Endothelial cell of umbilical vein (primary cell): Measurements from ENCODE around the gene ZNF385B. TPM values are rescaled to one million over a fixed set of nuclear protein-coding genes. Genes with fewer than 3 reads are reported as not detected.

ENCODE experiments used
- BruUV-seq: library from RNA; stranded (reverse); fragments of 400-500 nt; replicated peaks from 2 replicates; lab custom pipeline; 2021; lab: Mats Ljungman, UMichigan
- CTCF ChIA-PET: fragments of 300-600, 350-600 bp; sonication (Branson Sonifier 250); formaldehyde crosslinking; loops from one replicate; lab custom pipeline; 2021; ENCODE audit warnings: antibody characterized with exemption, inconsistent platforms; lab: Charles Lee
- POLR2A ChIA-PET: fragments of 300-600, 350-600 bp; sonication (Branson Sonifier 250); formaldehyde crosslinking; loops from one replicate; lab custom pipeline; 2021; ENCODE audit warnings: antibody characterized with exemption, inconsistent platforms; lab: Charles Lee
- DNase-seq: peaks from one replicate; pipeline ENCODE4 v3.0.0-alpha.2; 2011; ENCODE audit warnings: low read depth, low spot score
- FAIRE-seq: peaks from 2 replicates; lab custom pipeline; 2011; peaks lifted over from hg19 to GRCh38; lab: Jason Lieb, UNC
- H2AFZ ChIP-seq: 2 replicates; pipeline ENCODE4 v1.6.0; 2012; ENCODE audit warnings: low read depth, low read length, control low read depth, inconsistent platforms
- H3K27ac ChIP-seq: 2 replicates; pipeline ENCODE4 v1.5.1; 2011; ENCODE audit warnings: low read depth, mild to moderate bottlenecking, control low read depth, low read length, moderate library complexity; ENCODE audit not compliant: insufficient read depth
- H3K27me3 ChIP-seq, 2 experiments: 2 replicates each; pipeline versions ENCODE4 v1.6.0 to v1.6.1; 2011; ENCODE audit warnings: low read length in 2 of 2, mixed read lengths in 1 of 2; ENCODE audit not compliant: control insufficient read depth in 2 of 2, insufficient read depth in 2 of 2
- H3K36me3 ChIP-seq, 2 experiments: 2 replicates in 1 of 2; 3 replicates in 1 of 2; pipeline ENCODE4 v1.5.1; 2011; ENCODE audit warnings: low read length in 2 of 2, mild to moderate bottlenecking in 1 of 2, moderate library complexity in 1 of 2; ENCODE audit not compliant: control insufficient read depth in 2 of 2, insufficient read depth in 2 of 2; ENCODE audit errors: extremely low read depth in 1 of 2
- H3K4me1 ChIP-seq: 3 replicates; pipeline ENCODE4 v1.5.1; 2011; ENCODE audit warnings: mild to moderate bottlenecking, low read length; ENCODE audit not compliant: control insufficient read depth, insufficient read depth; ENCODE audit errors: extremely low read depth
- H3K4me2 ChIP-seq: 2 replicates; pipeline ENCODE4 v1.6.1; 2011; ENCODE audit warnings: low read length, control low read depth, mixed read lengths; ENCODE audit not compliant: insufficient read depth
- H3K4me3 ChIP-seq, 3 experiments: fragments of 200-600 bp in 1 of 3; sonication (generic), shearing (Covaris generic) in 1 of 3; replicated peaks in 1 of 3; 2 replicates each; pipeline ENCODE4 v1.5.1; 2011 to 2016; ENCODE audit warnings: control low read depth in 3 of 3, low read length in 3 of 3, mild to moderate bottlenecking in 2 of 3, inconsistent platforms in 1 of 3, low read depth in 1 of 3, moderate library complexity in 1 of 3; ENCODE audit not compliant: insufficient read depth in 1 of 3
- H3K79me2 ChIP-seq: 2 replicates; pipeline ENCODE4 v1.6.0; 2012; ENCODE audit warnings: low read length, inconsistent platforms; ENCODE audit not compliant: control insufficient read depth, insufficient read depth
- H3K9ac ChIP-seq: replicated peaks from 2 replicates; pipeline ENCODE3; 2011; ENCODE audit warnings: low read length, control low read depth; ENCODE audit not compliant: insufficient read depth; ENCODE audit errors: extremely low read depth
- H3K9me1 ChIP-seq: replicated peaks from 3 replicates; pipeline ENCODE4 v1.6.0; 2011; ENCODE audit warnings: mild to moderate bottlenecking, low read length; ENCODE audit not compliant: control insufficient read depth, insufficient read depth; ENCODE audit errors: extremely low read depth
- H3K9me3 ChIP-seq: replicated peaks from 2 replicates; pipeline ENCODE4 v1.5.1; 2012; ENCODE audit warnings: low read length, inconsistent platforms; ENCODE audit not compliant: control insufficient read depth, insufficient read depth
- H4K20me1 ChIP-seq: replicated peaks from 2 replicates; pipeline ENCODE3; 2011; ENCODE audit warnings: mild to moderate bottlenecking, low read length; ENCODE audit not compliant: control insufficient read depth, insufficient read depth; ENCODE audit errors: extremely low read depth
- CTCF ChIP-seq, 2 donors: IDR thresholded peaks; 1 replicate in 1 of 2; 2 replicates in 1 of 2; pipeline ENCODE4 v1.5.1; 2011; ENCODE audit warnings: low read length in 2 of 2, mild to moderate bottlenecking in 2 of 2, moderate library complexity in 2 of 2, control low read depth in 1 of 2, inconsistent platforms in 1 of 2, low read depth in 1 of 2; ENCODE audit not compliant: insufficient read depth in 1 of 2; ENCODE audit errors: extremely low read depth in 1 of 2
- EZH2 ChIP-seq: IDR thresholded peaks from 2 replicates; pipeline ENCODE4 v1.6.1; 2012; ENCODE audit warnings: borderline replicate concordance, low read depth, mild to moderate bottlenecking, moderate library complexity, low read length, inconsistent platforms; ENCODE audit not compliant: severe bottlenecking
- FOS ChIP-seq: IDR thresholded peaks from 2 replicates; pipeline ENCODE4 v1.6.1; 2011; ENCODE audit warnings: mild to moderate bottlenecking, low read length, moderate library complexity, borderline replicate concordance; ENCODE audit not compliant: insufficient read depth
- GATA2 ChIP-seq: IDR thresholded peaks from 2 replicates; pipeline ENCODE4 v1.7.0; 2011; ENCODE audit warnings: low read depth, mild to moderate bottlenecking, moderate library complexity, mixed read lengths, low read length; ENCODE audit not compliant: insufficient read length, insufficient read depth
- JUN ChIP-seq: IDR thresholded peaks from 2 replicates; pipeline ENCODE4 v1.6.1; 2011; ENCODE audit warnings: borderline replicate concordance, low read depth; ENCODE audit not compliant: insufficient read length, insufficient read depth
- MAX ChIP-seq: IDR thresholded peaks from 2 replicates; pipeline ENCODE4 v1.6.1; 2011; ENCODE audit not compliant: insufficient read depth, insufficient read length
- MYC ChIP-seq: IDR thresholded peaks from one replicate; pipeline ENCODE4 v1.6.1; 2011; ENCODE audit warnings: mild to moderate bottlenecking, low read depth, low read length
- POLR2A ChIP-seq: IDR thresholded peaks from 2 replicates; pipeline ENCODE4 v1.6.1; 2012; ENCODE audit warnings: low read depth, mild to moderate bottlenecking, control low read depth, low read length
- POLR2AphosphoS5 ChIP-seq: IDR thresholded peaks from 2 replicates; pipeline ENCODE4 v1.6.1; 2012; ENCODE audit warnings: low read depth, mild to moderate bottlenecking, control low read depth, low read length, moderate library complexity; ENCODE audit not compliant: insufficient read depth
- dilution Hi-C: fragments of 300-500 bp; cut with MboI; formaldehyde crosslinking; loops from one replicate; pipeline ENCODE4 v1.15.0; 2019; ENCODE audit warnings: low sequenced_read_pairs; ENCODE audit not compliant: extremely low pct_ligation_motif_present
- intact Hi-C: fragments of 100-400 bp; cut with micrococcal nuclease; formaldehyde crosslinking; loops from one replicate; pipeline ENCODE4 v1.10.0; 2022
- polyA plus RNA-seq, 4 experiments: library from polyadenylated mRNA; depleted of rRNA in 3 of 4; stranded (reverse) in 3 of 4; unstranded in 1 of 4; fragments of >200 nt; gene quantifications; 2 replicates each; pipeline versions ENCODE4 v1.2.1 to v1.2.3, GENCODE V29; 2011 to 2012; ENCODE audit warnings: missing spikeins in 1 of 4
- total RNA-seq: library from RNA; stranded (reverse); gene quantifications from 2 replicates; pipeline ENCODE4 v1.2.3, GENCODE V29; 2021

Gene ZNF385B
- total and polyA plus RNA-seq, 2 donors (not counting 3 experiments of a cell fraction or from before 2014, with no cell fraction given), result not detected

DNA sequence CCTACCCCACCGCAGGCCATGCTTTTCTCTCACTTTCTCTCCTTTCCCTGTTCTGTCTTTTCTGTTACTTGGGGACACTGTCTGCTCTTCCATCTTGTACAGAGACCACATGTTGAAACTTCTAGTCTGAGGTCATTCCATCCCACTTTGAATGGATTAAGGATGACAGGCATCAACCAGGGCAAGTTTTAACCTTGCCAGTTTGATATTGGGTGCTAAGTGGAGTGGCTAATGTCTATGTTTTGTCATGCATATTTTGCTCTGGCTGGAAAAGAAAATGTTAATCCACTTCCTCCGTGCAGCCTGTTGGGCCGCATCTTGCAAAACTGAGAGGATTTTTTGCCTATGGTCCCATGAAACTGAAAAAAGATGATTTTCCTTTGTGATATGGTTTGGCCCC is 391.3 kb downstream of the ZNF385B start:
- Histone ChIP-seq H3K36me3 (no peaks in the 10 kb centered on the region), H3K9ac (no peak overlapping the region), H3K9me1 (no peaks in the 10 kb centered on the region), H3K4me3 (no peak overlapping the region), H3K9me3 (no peaks in the 10 kb centered on the region), H3K27me3 (no peaks in the 10 kb centered on the region), H3K79me2 (no peaks in the 10 kb centered on the region), H3K4me2 (no peak overlapping the region), H3K4me1 (peaks cover 7% of the 10 kb centered on the region), H2AFZ (no peak overlapping the region), H4K20me1 (no peaks in the 10 kb centered on the region), H3K27ac (no peak overlapping the region)
- ChIA-PET CTCF (no interaction called here), POLR2A (no interaction called here)
- TF ChIP-seq EZH2 (no peak), POLR2A (no peak), FOS (no peak), MAX (no peak), GATA2 (no peak), MYC (no peak), CTCF (IDR thresholded peaks at IDR 0.05; ENCODE audit: extremely low read depth in 1 of 2, insufficient read depth in 1 of 2, low read depth in 1 of 2, low read length in 2 of 2) (no peak), POLR2AphosphoS5 (no peak), JUN (no peak)
- intact Hi-C loops, result no loop called here
- dilution Hi-C loops, result no loop called here
- no peak for DNase-seq
- no TSS peak for BruUV-seq
- FAIRE-seq, result no peak
